SK-N-SH treated with all-trans-retinoic acid at 6 μM for 48 hours (cell line): ENCODE measurements around the gene BTNL3.

Source experiments
- ARNTL ChIP-seq: fragments of 450-650 bp; formaldehyde crosslinking; IDR thresholded peaks from 2 replicates; pipeline ENCODE4 v1.5.0; 2020; ENCODE audit warnings: low read depth, mild to moderate bottlenecking, moderate library complexity, borderline replicate concordance
- ESRRG ChIP-seq: fragments of 250-450 bp; sonication (Bioruptor Pico); IDR thresholded peaks from 2 replicates; pipeline ENCODE4 v1.6.1; 2021; ENCODE audit warnings: mild to moderate bottlenecking
- OSR1 ChIP-seq: fragments of 250-450 bp; sonication (Bioruptor Pico); IDR thresholded peaks from 2 replicates; pipeline ENCODE4 v1.8.0; 2022; ENCODE audit warnings: moderate library complexity, mild to moderate bottlenecking, inconsistent platforms
- ZFP3 ChIP-seq: fragments of 250-450 bp; sonication (Bioruptor Pico); IDR thresholded peaks from 2 replicates; pipeline ENCODE4 v1.5.0; 2020; ENCODE audit warnings: mild to moderate bottlenecking, moderate library complexity
- TF ChIP-seq, protein P1 (sequence below): fragments of 250-450 bp; sonication (Bioruptor Pico); IDR thresholded peaks from 2 replicates; pipeline ENCODE4 v1.8.0; 2020; ENCODE audit warnings: mild to moderate bottlenecking, moderate library complexity, borderline replicate concordance
- TF ChIP-seq, protein P2 (sequence below): fragments of 250-450 bp; sonication (Bioruptor Pico); IDR thresholded peaks from 2 replicates; pipeline ENCODE4 v1.8.0; 2021; ENCODE audit warnings: low read depth, mild to moderate bottlenecking, moderate library complexity, borderline replicate concordance

DNA sequence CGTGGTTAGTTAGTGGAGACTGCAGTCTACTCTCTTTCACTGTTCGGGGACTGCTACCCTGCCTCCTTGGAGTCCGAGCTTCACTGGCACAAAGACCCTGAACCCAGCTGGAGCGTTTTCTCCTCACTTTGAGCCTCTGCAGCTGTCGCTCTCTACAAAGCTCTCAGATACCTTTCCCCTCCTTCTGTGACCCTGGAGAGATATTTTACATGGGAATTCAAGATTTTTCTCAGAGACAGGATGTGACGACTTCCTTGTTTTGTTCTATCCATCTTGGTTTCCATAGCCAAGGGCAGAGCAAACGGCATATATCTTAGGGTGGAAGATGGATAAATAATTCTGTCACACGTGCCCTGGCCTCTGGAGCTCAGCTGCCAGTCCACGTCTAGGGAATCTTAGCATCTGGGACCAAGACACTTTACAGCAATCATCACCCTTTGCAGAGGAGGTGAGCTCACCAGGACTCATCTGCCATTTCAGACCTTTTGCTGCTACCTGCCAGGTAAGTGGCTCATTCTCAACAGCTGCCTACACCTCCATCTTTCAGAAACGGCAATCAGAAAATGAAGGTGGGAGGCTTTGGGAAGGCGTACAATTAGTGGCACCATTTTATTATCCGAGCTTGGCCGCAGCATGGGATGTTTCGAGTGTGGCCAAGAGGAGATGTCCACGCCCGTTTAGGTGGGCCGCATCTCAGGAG, 51.4 kb downstream of the BTNL3 start, which contains the start of gene BTNL9:
- TF ChIP-seq OSR1 (CRISPR knock-in tag) = no peak
- TF ChIP-seq ESRRG = no peak
- TF ChIP-seq, protein P1, sequence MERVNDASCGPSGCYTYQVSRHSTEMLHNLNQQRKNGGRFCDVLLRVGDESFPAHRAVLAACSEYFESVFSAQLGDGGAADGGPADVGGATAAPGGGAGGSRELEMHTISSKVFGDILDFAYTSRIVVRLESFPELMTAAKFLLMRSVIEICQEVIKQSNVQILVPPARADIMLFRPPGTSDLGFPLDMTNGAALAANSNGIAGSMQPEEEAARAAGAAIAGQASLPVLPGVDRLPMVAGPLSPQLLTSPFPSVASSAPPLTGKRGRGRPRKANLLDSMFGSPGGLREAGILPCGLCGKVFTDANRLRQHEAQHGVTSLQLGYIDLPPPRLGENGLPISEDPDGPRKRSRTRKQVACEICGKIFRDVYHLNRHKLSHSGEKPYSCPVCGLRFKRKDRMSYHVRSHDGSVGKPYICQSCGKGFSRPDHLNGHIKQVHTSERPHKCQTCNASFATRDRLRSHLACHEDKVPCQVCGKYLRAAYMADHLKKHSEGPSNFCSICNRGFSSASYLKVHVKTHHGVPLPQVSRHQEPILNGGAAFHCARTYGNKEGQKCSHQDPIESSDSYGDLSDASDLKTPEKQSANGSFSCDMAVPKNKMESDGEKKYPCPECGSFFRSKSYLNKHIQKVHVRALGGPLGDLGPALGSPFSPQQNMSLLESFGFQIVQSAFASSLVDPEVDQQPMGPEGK = no peak
- TF ChIP-seq, protein P2, sequence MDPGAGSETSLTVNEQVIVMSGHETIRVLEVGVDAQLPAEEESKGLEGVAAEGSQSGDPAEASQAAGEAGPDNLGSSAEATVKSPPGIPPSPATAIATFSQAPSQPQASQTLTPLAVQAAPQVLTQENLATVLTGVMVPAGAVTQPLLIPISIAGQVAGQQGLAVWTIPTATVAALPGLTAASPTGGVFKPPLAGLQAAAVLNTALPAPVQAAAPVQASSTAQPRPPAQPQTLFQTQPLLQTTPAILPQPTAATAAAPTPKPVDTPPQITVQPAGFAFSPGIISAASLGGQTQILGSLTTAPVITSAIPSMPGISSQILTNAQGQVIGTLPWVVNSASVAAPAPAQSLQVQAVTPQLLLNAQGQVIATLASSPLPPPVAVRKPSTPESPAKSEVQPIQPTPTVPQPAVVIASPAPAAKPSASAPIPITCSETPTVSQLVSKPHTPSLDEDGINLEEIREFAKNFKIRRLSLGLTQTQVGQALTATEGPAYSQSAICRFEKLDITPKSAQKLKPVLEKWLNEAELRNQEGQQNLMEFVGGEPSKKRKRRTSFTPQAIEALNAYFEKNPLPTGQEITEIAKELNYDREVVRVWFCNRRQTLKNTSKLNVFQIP (CRISPR knock-in tag) = no peak
- TF ChIP-seq ARNTL = no peak
- TF ChIP-seq ZFP3 = no peak
